IMR-90 (cell line): ENCODE measurements around the gene TNP1. TPM values are rescaled to one million over a fixed set of nuclear protein-coding genes. Genes with fewer than 3 reads are reported as not detected.

ENCODE experiments used
- ATAC-seq: fragments of 200-7000 bp; cut with Tn5 transposase; 2 replicates; pipeline ENCODE4 v1.9.1; 2020; ENCODE audit warnings: low read depth, mild to moderate bottlenecking, moderate library complexity
- BruUV-seq: library from RNA; stranded (reverse); fragments of 400-500 nt; replicated peaks from 2 replicates; lab custom pipeline; 2021; lab: Mats Ljungman, UMichigan
- CTCF ChIA-PET: fragments of 300-600 bp; formaldehyde crosslinking; extraction: SDS; loops from one replicate; lab custom pipeline; 2021; ENCODE audit warnings: antibody characterized with exemption; lab: Yijun Ruan, JAX
- POLR2A ChIA-PET: fragments of 300-600 bp; sonication (Branson Sonifier 250); formaldehyde crosslinking; loops from one replicate; lab custom pipeline; 2022; ENCODE audit warnings: antibody characterized with exemption; ENCODE audit not compliant: unreplicated experiment; lab: Charles Lee
- DNase-seq: peaks from one replicate; pipeline ENCODE4 v3.0.0; 2013
- H2AFZ ChIP-seq: replicated peaks from 2 replicates; pipeline ENCODE3; 2013; ENCODE audit warnings: low read length, mild to moderate bottlenecking; ENCODE audit not compliant: poor library complexity
- H2AK5ac ChIP-seq: 2 replicates; pipeline ENCODE4 v1.6.1; 2013; ENCODE audit warnings: low read depth, low read length, inconsistent platforms
- H2AK9ac ChIP-seq: replicated peaks from 2 replicates; pipeline ENCODE3; 2013; ENCODE audit warnings: mild to moderate bottlenecking, low read depth, low read length, moderate library complexity; ENCODE audit not compliant: poor library complexity
- H2BK120ac ChIP-seq: 2 replicates; pipeline ENCODE4 v1.6.1; 2013; ENCODE audit warnings: low read depth, low read length, inconsistent platforms
- H2BK15ac ChIP-seq: 3 replicates; pipeline ENCODE4 v1.6.1; 2013; ENCODE audit warnings: low read depth, low read length, inconsistent platforms
- H2BK20ac ChIP-seq: 2 replicates; pipeline ENCODE4 v1.6.1; 2013; ENCODE audit warnings: low read depth, mild to moderate bottlenecking, inconsistent platforms, low read length, moderate library complexity
- H2BK5ac ChIP-seq: 2 replicates; pipeline ENCODE4 v1.6.1; 2013; ENCODE audit warnings: mild to moderate bottlenecking, low read depth, low read length, inconsistent platforms; ENCODE audit not compliant: poor library complexity, severe bottlenecking
- H3K14ac ChIP-seq: replicated peaks from 2 replicates; pipeline ENCODE4 v1.6.1; 2013; ENCODE audit warnings: low read depth, low read length, inconsistent platforms
- H3K18ac ChIP-seq: 2 replicates; pipeline ENCODE4 v1.6.1; 2013; ENCODE audit warnings: low read depth, low read length, control low read depth
- H3K23ac ChIP-seq: 2 replicates; pipeline ENCODE4 v1.6.1; 2013; ENCODE audit warnings: low read depth, low read length, inconsistent platforms
- H3K27ac ChIP-seq: 2 replicates; pipeline ENCODE4 v1.5.1; 2013; ENCODE audit warnings: mild to moderate bottlenecking, control low read depth, low read length; ENCODE audit not compliant: insufficient read depth
- H3K27me3 ChIP-seq: 2 replicates; pipeline ENCODE4 v1.6.1; 2013; ENCODE audit warnings: low read length; ENCODE audit not compliant: control insufficient read depth, insufficient read depth
- H3K36me3 ChIP-seq: 2 replicates; pipeline ENCODE4 v1.6.1; 2013; ENCODE audit warnings: low read length, mixed read lengths; ENCODE audit not compliant: control insufficient read depth, insufficient read depth
- H3K4ac ChIP-seq: 2 replicates; pipeline ENCODE4 v1.6.1; 2013; ENCODE audit warnings: low read depth, low read length, inconsistent platforms
- H3K4me1 ChIP-seq: 2 replicates; pipeline ENCODE4 v1.6.1; 2013; ENCODE audit warnings: low read length, mixed read lengths; ENCODE audit not compliant: control insufficient read depth, insufficient read depth
- H3K4me2 ChIP-seq: 2 replicates; pipeline ENCODE4 v1.6.1; 2013; ENCODE audit warnings: low read depth, mild to moderate bottlenecking, control low read depth, low read length, moderate library complexity
- H3K4me3 ChIP-seq: 2 replicates; pipeline ENCODE4 v1.5.1; 2013; ENCODE audit warnings: low read depth, mild to moderate bottlenecking, control low read depth, low read length, moderate library complexity; ENCODE audit not compliant: insufficient read depth
- H3K56ac ChIP-seq: 2 replicates; pipeline ENCODE4 v1.6.1; 2013; ENCODE audit warnings: low read length, inconsistent platforms; ENCODE audit not compliant: insufficient read depth; ENCODE audit errors: extremely low read depth
- H3K79me1 ChIP-seq, 2 experiments: 2 replicates each; pipeline ENCODE4 v1.6.1; 2013; ENCODE audit warnings: low read length in 2 of 2, inconsistent platforms in 1 of 2, low read depth in 1 of 2
- H3K9ac ChIP-seq: 2 replicates; pipeline ENCODE4 v1.6.1; 2013; ENCODE audit warnings: low read depth, low read length, control low read depth
- H3K9me1 ChIP-seq: 2 replicates; pipeline ENCODE4 v1.6.1; 2013; ENCODE audit warnings: low read length, inconsistent platforms; ENCODE audit not compliant: insufficient read depth
- H3K9me3 ChIP-seq: 2 replicates; pipeline ENCODE4 v1.6.1; 2013; ENCODE audit warnings: low read length; ENCODE audit not compliant: control insufficient read depth, insufficient read depth
- H4K20me1 ChIP-seq: 2 replicates; pipeline ENCODE4 v1.6.1; 2013; ENCODE audit warnings: low read length, inconsistent platforms; ENCODE audit not compliant: insufficient read depth
- H4K5ac ChIP-seq: 2 replicates; pipeline ENCODE4 v1.6.1; 2013; ENCODE audit warnings: mild to moderate bottlenecking, low read depth, low read length, control low read depth
- H4K8ac ChIP-seq, 2 experiments: 2 replicates each; pipeline ENCODE4 v1.6.1; 2013; ENCODE audit warnings: low read depth in 2 of 2, low read length in 2 of 2, control low read depth in 1 of 2, inconsistent platforms in 1 of 2
- H4K91ac ChIP-seq: 2 replicates; pipeline ENCODE4 v1.6.1; 2013; ENCODE audit warnings: low read depth, low read length, inconsistent platforms; ENCODE audit not compliant: insufficient read depth
- BHLHE40 ChIP-seq: fragments of 150-350 bp; IDR thresholded peaks from 2 replicates; pipeline ENCODE4 v1.6.1; 2016; ENCODE audit warnings: mild to moderate bottlenecking, low read depth, low read length
- CEBPB ChIP-seq: IDR thresholded peaks from 2 replicates; pipeline ENCODE4 v1.6.1; 2012; ENCODE audit warnings: low read depth, low read length, improper control_type of control experiment
- CHD1 ChIP-seq: IDR thresholded peaks from 2 replicates; pipeline ENCODE4 v1.6.1; 2012; ENCODE audit warnings: low read depth, low read length, improper control_type of control experiment
- CTCF ChIP-seq: conservative IDR thresholded peaks from 2 replicates; pipeline ENCODE4 v1.5.1; 2012; ENCODE audit warnings: mild to moderate bottlenecking, low read depth, low read length, improper control_type of control experiment
- ELK1 ChIP-seq: fragments of 150-350 bp; IDR thresholded peaks from 2 replicates; pipeline ENCODE4 v1.6.1; 2016; ENCODE audit warnings: low read depth, mild to moderate bottlenecking, low read length, moderate library complexity, borderline replicate concordance
- FOS ChIP-seq: fragments of 150-350 bp; IDR thresholded peaks from 2 replicates; pipeline ENCODE4 v1.6.1; 2016; ENCODE audit warnings: low read depth, low read length
- MAFK ChIP-seq: IDR thresholded peaks from 2 replicates; pipeline ENCODE4 v1.6.1; 2012; ENCODE audit warnings: low read depth, low read length, improper control_type of control experiment
- MAZ ChIP-seq: IDR thresholded peaks from 2 replicates; pipeline ENCODE4 v1.6.1; 2012; ENCODE audit warnings: low read depth, mild to moderate bottlenecking, low read length, improper control_type of control experiment, moderate library complexity, borderline replicate concordance
- MXI1 ChIP-seq: IDR thresholded peaks from 2 replicates; pipeline ENCODE4 v1.6.1; 2012; ENCODE audit warnings: low read depth, mild to moderate bottlenecking, low read length, moderate library complexity, borderline replicate concordance
- NFE2L2 ChIP-seq: fragments of 150-350 bp; IDR thresholded peaks from 2 replicates; pipeline ENCODE4 v1.6.1; 2016; ENCODE audit warnings: low read depth, mild to moderate bottlenecking, low read length
- POLR2A ChIP-seq: IDR thresholded peaks from 2 replicates; pipeline ENCODE4 v1.6.1; 2012; ENCODE audit warnings: mild to moderate bottlenecking, low read depth, low read length
- RAD21 ChIP-seq: IDR thresholded peaks from 2 replicates; pipeline ENCODE4 v1.6.1; 2012; ENCODE audit warnings: low read length, improper control_type of control experiment
- RCOR1 ChIP-seq: IDR thresholded peaks from 2 replicates; pipeline ENCODE4 v1.6.1; 2012; ENCODE audit warnings: mild to moderate bottlenecking, low read length, improper control_type of control experiment; ENCODE audit not compliant: insufficient replicate concordance
- RFX5 ChIP-seq: IDR thresholded peaks from 2 replicates; pipeline ENCODE4 v1.8.0; 2012; ENCODE audit warnings: low read depth, mild to moderate bottlenecking, low read length, moderate library complexity
- SMC3 ChIP-seq: fragments of 150-350 bp; IDR thresholded peaks from 2 replicates; pipeline ENCODE4 v1.6.1; 2016; ENCODE audit warnings: low read depth, mild to moderate bottlenecking, antibody characterized with exemption, low read length, moderate library complexity
- USF2 ChIP-seq: fragments of 150-350 bp; IDR thresholded peaks from 2 replicates; pipeline ENCODE4 v1.6.1; 2017; ENCODE audit warnings: mild to moderate bottlenecking, antibody characterized with exemption, low read length, low read depth
- WGBS, 2 experiments: methylation state at CpG; one replicate each; pipeline versions ENCODE4 v1.1.5 to v1.1.7; 2013; ENCODE audit warnings: missing lambda C conversion rate in 2 of 2; ENCODE audit not compliant: insufficient read length in 1 of 2; ENCODE audit errors: extremely low coverage in 2 of 2; 5-methylcytosine and 5-hydroxymethylcytosine counted together
- dilution Hi-C: fragments of 300-500 bp; cut with HindIII; formaldehyde crosslinking; loops from one replicate; pipeline ENCODE4 v1.14.3; 2018; ENCODE audit warnings: low sequenced_read_pairs; ENCODE audit not compliant: unreplicated experiment
- in situ Hi-C: fragments of 300-500 bp; cut with MboI; formaldehyde crosslinking; loops from 3 replicates; pipeline ENCODE4 v1.14.3; 2019; ENCODE audit warnings: low sequenced_read_pairs, inconsistent platforms, mixed read lengths
- intact Hi-C: fragments of 100-400 bp; cut with micrococcal nuclease; formaldehyde crosslinking; loops from 2 replicates; pipeline ENCODE4 v1.10.0; 2022
- polyA plus RNA-seq, 3 experiments: library from polyadenylated mRNA; depleted of rRNA; stranded (reverse); fragments of >200 nt; gene quantifications; 2 replicates each; pipeline ENCODE4 v1.2.3, GENCODE V29; 2012; ENCODE audit warnings: low replicate concordance in 1 of 3
- total RNA-seq: library from RNA; depleted of rRNA; stranded (reverse); fragments of >200 nt; gene quantifications from 2 replicates; pipeline ENCODE4 v1.2.3, GENCODE V29; 2012

TNP1 gene
- total and polyA plus RNA-seq, 2 of the 4 experiments (the other 2 are of a cell fraction), result not detected

GRCh38 chr2:216851486-216852090 is 8.3 kb downstream of the TNP1 start:
- CTCF ChIA-PET, result interaction anchor here (1.1 kb wide), 1 partner anchor 16 kb away, joined by 3 read pairs; no protein-coding TSS in a partner anchor
- Histone ChIP-seq H2AFZ (no peak overlapping the region), H3K27me3 (no peaks in the 10 kb centered on the region), H3K9me1 (peaks cover 2% of the 10 kb centered on the region; the same call in 1 of the 2 replicates), H2BK5ac (no peak overlapping the region), H3K4ac (no peak overlapping the region), H3K9me3 (no peaks in the 10 kb centered on the region), H3K56ac (no peak overlapping the region), H3K27ac (no peak overlapping the region), H4K5ac (no peak overlapping the region), H2BK20ac (no peak overlapping the region), H2BK15ac (no peak overlapping the region), H3K23ac (no peak overlapping the region), H3K18ac (no peak overlapping the region), H4K20me1 (no peaks in the 10 kb centered on the region), H3K14ac (no peak overlapping the region), H3K79me1 (no peaks in the 10 kb centered on the region), H2BK120ac (no peak overlapping the region), H3K9ac (no peak overlapping the region), H3K36me3 (no peaks in the 10 kb centered on the region), H4K91ac (no peak overlapping the region), H2AK9ac (no peak overlapping the region), H3K4me2 (no peak overlapping the region), H4K8ac (no peak overlapping the region), H2AK5ac (no peak overlapping the region), H3K4me3 (no peak overlapping the region), H3K4me1 (peaks cover under 1% of the 10 kb centered on the region)
- in situ Hi-C loops (no loop called here), dilution Hi-C loops (no loop called here), intact Hi-C loops (no loop called here)
- BruUV-seq, result no TSS peak
- no peak for ATAC-seq
- no CpG with 5 or more reads among the region's 1 CpG for WGBS, 2 experiments
- DNase-seq, result no peak
- POLR2A ChIA-PET, result no interaction called here
- TF ChIP-seq RCOR1, result no peak
- TF ChIP-seq POLR2A, result no peak
- no peak for TF ChIP-seq MXI1
- no peak for TF ChIP-seq MAFK
- TF ChIP-seq RAD21, result no peak
- TF ChIP-seq CHD1, result no peak
- TF ChIP-seq BHLHE40, result no peak
- no peak for TF ChIP-seq MAZ
- no peak for TF ChIP-seq NFE2L2
- TF ChIP-seq CEBPB, result no peak
- TF ChIP-seq SMC3, result no peak
- TF ChIP-seq USF2, result no peak
- no peak for TF ChIP-seq RFX5
- TF ChIP-seq ELK1, result no peak
- no peak for TF ChIP-seq CTCF
- TF ChIP-seq FOS, result no peak
